Kasumi-1 (cell line): Measurements from ENCODE around the gene MED16.
"Not testable (repeated sequence)": the region's sequence is repeated elsewhere in the genome, so short reads cannot be mapped to it uniquely, and the experiment has no call there.

Source experiments
- DNase-seq, 2 experiments: peaks; one replicate each; lab custom pipeline; 2025; lab: John Stamatoyannopoulos, UW

The MED16 gene

DNA sequence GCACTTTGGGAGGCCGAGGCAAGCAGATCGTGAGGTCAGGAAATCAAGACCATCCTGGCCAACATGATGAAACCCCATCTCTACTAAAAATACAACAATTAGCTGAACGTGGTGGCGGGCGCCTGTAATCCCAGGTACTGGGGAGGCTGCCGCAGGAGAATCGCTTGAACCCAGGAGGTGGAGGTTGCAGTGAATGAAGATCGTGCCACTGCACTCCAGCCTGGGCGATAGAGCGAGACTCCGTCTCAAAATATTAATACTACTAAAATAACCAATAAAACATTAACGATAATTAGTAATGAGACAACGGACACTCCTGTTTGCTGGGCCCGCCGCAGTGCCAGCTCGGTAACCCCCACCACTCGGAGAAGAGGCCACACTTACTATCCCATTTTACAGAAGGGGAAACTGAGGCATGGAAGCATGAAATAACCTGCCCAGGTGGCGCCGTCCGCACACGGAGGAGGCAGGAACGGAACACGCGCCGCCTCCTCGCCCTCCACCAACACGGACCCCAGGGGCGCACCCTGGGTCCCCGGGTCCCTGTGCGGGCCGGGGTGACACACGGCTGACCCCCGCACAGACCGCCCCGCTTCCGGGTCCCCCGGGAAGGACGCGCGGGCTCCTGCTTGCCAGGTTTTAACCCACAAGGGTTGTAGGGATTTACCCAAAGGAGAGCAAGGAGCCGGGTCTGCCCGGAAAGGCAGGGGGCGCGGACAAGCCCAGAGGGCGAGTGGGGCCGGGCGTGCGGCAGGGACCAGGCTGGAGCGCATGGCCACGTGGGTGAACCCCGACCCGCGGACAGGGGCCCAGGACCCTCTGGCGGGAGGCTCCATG, 18.4 kb upstream of the MED16 start:
- DNase-seq, result no peak

DNA sequence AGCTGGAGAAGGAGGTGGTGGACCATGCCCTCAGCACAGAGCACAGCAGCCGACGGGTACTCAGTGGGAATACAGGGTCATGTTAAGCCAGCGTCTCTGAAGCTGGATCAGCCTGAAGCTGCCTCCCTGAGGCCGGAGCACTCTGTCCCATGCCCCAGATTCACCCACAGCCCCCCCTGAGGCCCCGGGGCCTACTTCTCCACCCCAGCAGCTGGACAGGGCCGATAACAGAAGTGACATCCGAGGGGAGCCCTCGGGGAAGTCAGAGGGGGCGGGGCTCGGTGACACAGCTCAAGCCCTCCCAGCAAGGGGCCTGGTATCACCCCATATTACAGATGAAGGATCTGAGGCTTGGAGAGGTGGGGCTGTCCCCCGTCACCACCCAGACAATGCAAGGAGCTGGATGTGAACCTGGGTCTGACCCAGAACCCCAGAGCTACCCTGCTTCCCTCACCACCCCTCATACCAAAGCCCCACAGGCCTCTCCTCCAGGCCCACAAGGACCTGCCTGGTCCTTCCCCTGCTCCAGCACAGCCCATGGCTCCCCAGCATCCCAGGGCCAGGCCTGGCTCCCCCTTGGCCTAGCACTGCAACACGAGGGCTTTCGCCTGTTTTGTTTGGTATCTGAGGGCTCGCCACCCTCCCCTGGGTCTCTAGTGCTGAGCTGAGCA, 14.3 kb upstream of the MED16 start:
- no peak for DNase-seq

GRCh38 chr19:906480-906879, 13.5 kb upstream of the MED16 start:
- no peak for DNase-seq

- no peak for DNase-seq
Measured at GRCh38 chr19:904545-904944, 11.6 kb upstream of the MED16 start.

DNA sequence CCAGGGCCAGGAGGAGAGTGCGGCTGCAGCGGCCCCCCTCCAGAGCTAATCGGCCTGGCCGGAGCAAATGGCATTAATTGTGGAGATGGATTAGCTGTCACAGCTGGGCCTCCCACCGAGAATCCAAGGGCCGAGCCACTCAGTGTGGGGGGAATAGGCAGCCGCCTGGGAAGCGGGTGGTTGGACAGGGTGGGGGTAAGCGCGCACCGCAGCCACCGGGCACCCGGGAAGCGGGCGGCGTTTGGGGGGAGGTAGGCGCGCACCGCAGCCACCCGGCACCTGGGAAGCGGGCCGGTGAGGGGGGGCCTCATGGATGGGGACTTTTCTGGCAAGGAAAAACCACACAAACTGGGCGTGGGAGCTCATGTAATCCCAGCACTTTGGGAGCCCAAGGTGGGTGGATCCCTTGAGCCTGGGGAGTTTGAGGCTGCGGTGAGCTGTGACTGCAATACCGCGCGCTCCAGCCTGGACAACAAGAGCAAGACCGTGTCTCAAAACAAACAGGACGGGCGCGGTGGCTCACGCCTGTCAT, 10.3 kb upstream of the MED16 start:
- DNase-seq, result no peak

DNA sequence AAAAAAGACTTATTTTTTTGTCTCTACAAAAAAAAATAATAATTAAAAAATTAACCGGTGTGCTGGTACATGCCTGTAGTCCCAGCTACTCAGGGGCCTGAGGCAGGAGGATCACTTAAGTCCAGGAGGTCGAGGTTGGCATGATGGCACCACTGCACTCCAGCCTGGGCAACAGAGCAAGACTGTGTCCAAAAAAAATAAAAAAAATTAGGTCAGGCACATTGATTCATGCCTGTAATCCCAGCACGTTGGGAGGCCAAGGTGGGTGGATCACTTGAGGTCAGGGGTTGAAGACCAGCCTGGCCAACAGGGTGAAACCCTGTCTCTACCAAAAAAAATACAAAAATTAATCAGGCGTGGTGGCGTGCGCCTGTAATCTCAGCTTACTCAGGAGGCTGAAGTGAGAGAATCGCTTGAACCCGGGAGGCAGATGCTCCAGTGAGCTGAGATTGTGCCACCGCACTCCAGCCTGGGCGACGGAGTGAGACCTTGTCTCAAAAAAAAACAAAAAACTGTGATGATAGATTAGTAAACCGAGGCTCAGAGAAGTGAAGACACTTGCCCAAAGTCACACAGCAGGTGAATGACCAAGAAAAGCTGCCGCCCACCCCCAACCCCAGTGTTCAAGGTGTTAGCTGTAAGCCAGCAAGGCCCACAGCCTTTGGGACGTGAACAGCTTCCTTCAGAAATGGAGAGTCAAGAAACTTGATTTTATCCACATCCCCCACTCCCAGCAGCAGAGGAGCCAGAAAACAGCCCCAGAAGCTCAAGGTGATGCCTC, 9.6 kb upstream of the MED16 start:
- no peak for DNase-seq

DNA sequence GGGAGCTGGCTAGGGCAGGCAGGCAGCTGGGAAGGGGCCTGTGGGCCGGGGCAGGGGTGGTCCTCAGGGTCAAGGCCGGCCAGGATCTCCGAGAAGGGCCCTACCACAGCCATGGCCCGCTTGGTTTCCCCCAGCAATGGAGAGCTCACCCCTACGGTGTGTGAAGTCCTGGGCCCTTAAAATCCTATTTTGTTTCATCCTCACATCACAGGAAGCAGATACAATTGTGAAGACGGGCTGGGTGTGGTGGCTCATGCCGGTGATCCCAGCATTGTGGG, 9.0 kb upstream of the MED16 start:
- DNase-seq, result no peak

DNA sequence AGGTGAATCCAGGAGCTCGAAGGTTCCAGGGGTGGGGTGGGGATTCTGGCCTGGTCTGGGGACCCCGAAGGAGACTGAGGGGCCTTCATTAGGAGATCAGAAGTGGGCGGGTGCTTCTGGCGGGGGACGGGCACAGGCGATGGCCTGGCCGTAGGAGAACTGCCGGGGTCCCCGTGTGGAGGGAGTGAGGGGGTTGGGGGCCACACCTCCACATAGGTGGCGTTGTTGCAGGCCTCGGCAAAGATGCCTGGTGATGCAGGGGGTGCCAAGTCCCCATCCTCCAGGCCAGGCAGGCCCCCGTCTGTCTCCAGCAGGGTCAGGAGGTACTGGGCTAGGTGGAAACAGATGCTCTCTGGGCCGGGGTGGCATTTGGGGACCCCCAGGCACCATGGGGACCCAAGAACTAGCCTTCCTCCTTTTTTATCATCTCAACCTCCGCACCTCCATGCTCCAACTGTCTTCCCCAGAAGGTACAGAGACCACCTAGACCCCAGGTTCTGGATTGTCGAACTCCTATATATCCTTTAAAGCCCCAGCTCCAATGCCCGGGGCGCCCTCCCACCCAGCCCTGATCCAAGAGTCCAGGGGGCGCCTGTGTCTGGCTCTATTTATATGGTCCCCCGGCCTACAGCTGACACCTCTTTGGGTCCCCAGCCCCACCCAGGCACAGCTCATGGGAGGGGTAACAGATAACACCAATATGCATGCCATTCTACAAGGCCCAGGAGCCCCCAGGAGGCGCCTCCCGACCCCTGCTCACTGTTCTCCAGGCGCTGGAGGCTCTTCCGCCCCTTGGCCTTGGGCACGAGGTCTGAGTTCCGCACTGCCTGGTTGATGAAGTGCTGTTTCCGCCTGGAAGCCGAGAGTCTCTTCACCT, 8.5 kb upstream of the MED16 start:
- no peak for DNase-seq

DNA sequence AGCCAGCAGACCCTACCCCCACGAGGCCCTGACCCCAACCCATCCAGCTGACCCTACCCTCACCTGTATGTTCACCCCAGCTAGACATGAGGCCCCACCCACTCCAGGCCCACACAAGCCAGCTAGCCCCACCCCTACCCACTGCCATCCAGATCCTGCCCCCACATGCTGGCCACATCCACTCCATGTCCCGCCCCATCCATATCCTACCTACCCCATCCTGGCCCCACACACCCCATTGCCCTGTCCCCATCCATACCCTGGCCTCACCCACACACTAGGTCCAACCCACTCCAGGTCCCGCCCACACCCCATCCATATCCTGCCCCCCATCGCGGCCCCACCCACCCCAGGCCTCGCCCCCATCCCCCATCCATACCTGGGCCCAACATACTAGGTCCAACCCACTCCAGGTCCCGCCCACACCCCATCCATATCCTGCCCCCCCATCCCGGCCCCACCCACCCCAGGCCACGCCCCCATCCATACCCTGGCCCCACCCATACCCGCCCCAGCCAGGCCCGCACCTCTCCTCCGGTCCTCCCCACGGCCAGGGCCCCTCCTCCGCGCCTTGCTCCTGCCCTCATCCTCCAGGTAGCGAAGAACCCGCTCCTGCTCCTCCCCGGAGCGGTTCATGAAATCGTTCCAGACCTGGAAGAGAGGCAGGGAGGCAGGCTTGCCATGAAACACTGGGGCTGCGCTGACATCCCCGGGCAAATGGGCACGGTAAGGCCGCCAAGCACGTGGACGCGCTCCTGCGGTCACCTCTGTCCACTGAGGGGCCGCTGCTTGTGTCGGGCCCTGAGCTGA, 7.5 kb upstream of the MED16 start:
- no peak for DNase-seq

DNA sequence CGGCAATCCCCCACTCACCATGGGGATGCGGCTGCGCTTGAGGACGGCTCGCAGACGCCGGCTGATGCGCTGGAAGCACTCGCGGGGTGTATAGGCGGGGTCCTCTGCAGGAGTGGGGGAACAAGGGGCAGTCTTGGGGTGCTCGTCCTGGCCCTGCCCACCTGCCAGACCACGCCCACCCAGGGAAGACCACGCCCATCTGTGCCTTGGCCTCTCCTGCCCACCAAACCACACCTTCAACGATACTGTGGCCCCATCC, 7.0 kb upstream of the MED16 start:
- no peak for DNase-seq

DNA sequence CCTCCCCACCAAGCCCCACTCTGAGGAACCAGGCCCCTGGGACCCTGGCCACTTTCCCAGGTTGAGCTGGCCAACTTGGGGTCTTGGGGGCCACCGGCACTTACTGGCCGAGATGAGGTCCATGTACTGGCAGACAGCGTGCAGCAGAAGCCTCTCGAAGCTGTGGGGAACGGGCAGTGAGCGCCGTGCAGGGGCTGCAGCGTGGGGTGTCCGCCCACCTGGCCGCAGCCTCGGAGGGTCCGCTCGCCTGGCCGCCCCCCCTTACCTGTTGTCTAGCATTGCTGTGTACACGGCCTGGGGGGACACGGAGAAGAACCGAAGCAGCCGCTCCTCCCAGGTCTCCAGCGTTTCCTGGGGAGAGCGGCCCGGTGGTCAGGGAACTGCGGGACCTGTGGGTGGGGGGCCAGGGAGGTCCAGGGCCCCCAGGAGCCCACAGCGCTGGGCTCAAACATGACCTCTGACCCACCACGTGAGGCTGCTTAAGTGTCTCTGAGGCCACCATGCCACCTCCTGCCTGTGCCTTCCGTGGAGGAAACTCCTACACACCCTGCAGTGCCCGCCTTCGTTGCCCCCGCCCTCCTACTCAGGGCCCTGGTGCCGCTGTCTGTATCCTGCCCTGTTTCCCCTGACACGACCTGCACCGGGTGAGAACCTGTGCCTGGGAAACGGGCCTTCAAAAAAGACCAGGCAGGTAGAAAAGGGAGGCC, 6.5 kb upstream of the MED16 start:
- no peak for DNase-seq

GRCh38 chr19:898663-899062, 5.7 kb upstream of the MED16 start:
- DNase-seq, result no peak

DNA sequence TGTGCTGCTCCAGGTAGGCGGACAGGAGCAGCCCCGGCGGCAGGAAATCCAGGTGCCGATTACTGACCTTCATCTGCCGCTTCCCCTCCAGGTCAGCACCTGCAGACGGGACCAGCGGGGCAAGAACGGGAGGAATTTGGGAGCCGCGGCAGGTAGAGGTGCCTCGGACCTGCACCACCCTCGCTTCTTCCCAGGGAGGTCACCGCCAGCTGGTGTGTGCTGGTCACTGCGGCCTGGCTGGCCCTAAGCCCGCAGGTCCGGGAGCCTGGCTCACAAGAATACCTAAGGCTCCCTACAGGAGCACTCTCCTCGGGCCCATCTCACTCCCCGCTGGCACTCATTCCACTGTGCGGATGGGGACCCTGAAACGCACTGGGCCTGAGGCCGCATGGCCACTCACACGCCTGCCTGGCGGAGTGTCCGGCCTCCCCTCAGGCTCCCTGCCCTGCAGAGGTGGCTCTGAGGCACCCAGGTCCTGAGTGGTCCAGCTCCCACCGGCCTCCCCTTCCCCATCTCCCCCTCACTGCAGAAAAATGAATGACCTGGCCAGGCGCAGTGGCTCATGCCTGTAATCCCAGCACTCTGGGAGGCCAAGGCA, 4.6 kb upstream of the MED16 start:
- DNase-seq, result no peak

DNA sequence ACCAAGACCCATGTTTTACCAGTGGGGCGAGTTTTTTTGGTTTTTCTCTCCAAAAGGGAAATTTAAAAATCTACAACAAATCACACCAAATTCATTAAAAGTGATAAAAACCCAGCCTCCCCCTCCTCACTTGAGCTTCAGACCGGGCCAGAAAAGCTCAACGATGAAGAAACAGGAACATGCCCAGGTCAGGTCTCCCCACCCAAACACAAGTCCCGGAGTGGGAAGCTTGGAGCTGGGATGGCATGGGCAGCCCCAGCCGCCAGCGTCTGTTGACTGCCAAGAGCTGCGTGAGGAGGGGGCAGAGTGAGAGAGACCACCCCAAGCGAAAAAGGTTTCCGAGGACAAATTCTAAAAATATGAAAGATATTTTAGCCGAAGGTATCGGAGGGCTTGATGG, 4.0 kb upstream of the MED16 start:
- DNase-seq, result no peak

- DNase-seq, result no peak
Measured at GRCh38 chr19:896434-896833, 3.4 kb upstream of the MED16 start.

GRCh38 chr19:892243-892893, 619 bp downstream of the MED16 start:
- DNase-seq, result no peak

DNA sequence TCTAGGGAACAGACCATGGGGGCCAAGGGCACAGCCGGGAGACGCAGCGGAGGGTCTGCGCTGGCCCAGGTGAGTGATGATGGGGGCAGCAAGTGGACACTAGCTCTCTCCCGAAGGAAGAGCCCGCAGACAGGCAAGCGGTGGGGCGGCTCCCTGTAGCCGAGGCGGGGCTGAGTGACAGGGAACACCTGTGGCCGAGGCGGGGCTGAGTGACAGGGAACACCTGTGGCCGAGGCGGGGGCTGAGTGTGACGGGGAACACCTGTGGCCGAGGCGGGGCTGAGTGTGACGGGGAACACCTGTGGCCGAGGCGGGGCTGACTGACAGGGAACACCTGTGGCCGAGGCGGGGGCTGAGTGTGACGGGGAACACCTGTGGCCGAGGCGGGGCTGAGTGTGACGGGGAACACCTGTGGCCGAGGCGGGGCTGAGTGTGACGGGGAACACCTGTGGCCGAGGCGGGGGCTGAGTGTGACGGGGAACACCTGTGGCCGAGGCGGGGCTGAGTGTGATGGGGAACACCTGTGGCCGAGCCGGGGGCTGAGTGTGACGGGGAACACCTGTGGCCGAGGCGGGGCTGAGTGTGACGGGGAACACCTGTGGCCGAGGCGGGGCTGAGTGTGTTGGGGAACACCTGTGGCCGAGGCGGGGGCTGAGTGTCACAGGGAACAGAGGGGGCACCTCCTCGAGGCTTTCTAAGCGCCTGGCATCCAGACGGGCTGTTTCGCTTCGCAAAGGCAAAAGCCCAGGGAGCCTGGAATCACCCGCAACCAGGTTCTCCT, 1.4 kb downstream of the MED16 start:
- DNase-seq, result not testable (repeated sequence)

DNA sequence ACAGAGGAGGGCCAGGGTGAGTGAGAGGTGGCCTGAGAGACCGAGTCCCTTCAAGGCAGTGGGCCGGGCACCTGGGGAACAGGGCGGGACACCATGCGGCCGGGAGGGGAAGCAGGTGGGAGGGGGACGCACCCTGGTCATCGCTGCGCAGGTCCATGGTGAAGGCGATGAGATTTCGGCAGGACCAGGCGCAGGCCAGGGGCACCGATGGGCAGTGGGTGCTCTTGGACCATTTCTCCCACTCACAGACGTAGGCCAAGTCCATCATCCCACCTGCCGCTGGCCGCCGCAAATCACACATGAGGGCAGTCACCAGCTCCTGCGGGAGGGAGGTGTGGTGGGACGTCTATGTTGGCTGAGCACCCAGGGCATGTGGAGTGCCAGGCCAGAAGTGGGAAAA, 2.2 kb downstream of the MED16 start:
- DNase-seq, result no peak
